Spleen (tissue), 11 donors: ENCODE measurements around the gene CASS4. TPM values are rescaled to one million over a fixed set of nuclear protein-coding genes. Genes with fewer than 3 reads are reported as not detected.

Experiments
- DNase-seq: peaks from one replicate; pipeline ENCODE4 v3.0.0-alpha.2; 2020
- H3K27ac ChIP-seq, 8 donors: fragments of 200-600 bp; sonication (generic) in 7 of 8; 1 replicate in 4 of 8; 2 replicates in 4 of 8; pipeline versions ENCODE4 v1.5.0 to v1.8.0; 2016 to 2021; ENCODE audit warnings: inconsistent platforms in 4 of 8, mild to moderate bottlenecking in 4 of 8, moderate library complexity in 1 of 8
- H3K27me3 ChIP-seq, 7 donors: fragments of 200-600 bp; sonication (generic) in 6 of 7; replicated peaks in 1 of 7; 1 replicate in 4 of 7; 2 replicates in 3 of 7; pipeline versions ENCODE4 v1.5.0 to v1.8.0; 2016 to 2021; ENCODE audit warnings: inconsistent platforms in 3 of 7, mild to moderate bottlenecking in 1 of 7
- H3K36me3 ChIP-seq, 6 donors: fragments of 200-600 bp; sonication (generic) in 5 of 6; 1 replicate in 4 of 6; 2 replicates in 2 of 6; pipeline versions ENCODE4 v1.5.0 to v1.8.0; 2016 to 2021; ENCODE audit warnings: inconsistent platforms in 2 of 6
- H3K4me1 ChIP-seq, 6 donors: fragments of 200-600 bp; sonication (generic) in 5 of 6; 1 replicate in 3 of 6; 2 replicates in 3 of 6; pipeline versions ENCODE4 v1.5.0 to v1.8.0; 2016 to 2021; ENCODE audit warnings: inconsistent platforms in 3 of 6
- H3K4me3 ChIP-seq, 8 donors: fragments of 200-600 bp; sonication (generic) in 7 of 8; 1 replicate in 4 of 8; 2 replicates in 4 of 8; pipeline versions ENCODE4 v1.5.0 to v1.8.0; 2016 to 2021; ENCODE audit warnings: inconsistent platforms in 4 of 8, mild to moderate bottlenecking in 4 of 8, moderate library complexity in 2 of 8
- H3K9me3 ChIP-seq, 8 donors: fragments of 200-600 bp; sonication (generic) in 7 of 8; 1 replicate in 4 of 8; 2 replicates in 4 of 8; pipeline versions ENCODE4 v1.5.0 to v1.8.0; 2016 to 2021; ENCODE audit warnings: inconsistent platforms in 4 of 8
- CTCF ChIP-seq, 11 experiments: fragments of 200-600 bp in 7 of 11; fragments of 450-650 bp in 4 of 11; sonication (generic) in 4 of 11; IDR thresholded peaks in 8 of 11; conservative IDR thresholded peaks in 3 of 11; 1 replicate in 7 of 11; 2 replicates in 4 of 11; pipeline versions ENCODE4 v1.4.0 to v1.8.0; 2016 to 2021; ENCODE audit warnings: antibody characterized with exemption in 11 of 11, inconsistent platforms in 4 of 11, mild to moderate bottlenecking in 1 of 11
- POLR2A ChIP-seq, 3 donors: fragments of 450-650 bp; IDR thresholded peaks; one replicate each; pipeline ENCODE4 v1.5.1; 2017; ENCODE audit warnings: antibody characterized with exemption in 3 of 3, mild to moderate bottlenecking in 1 of 3
- POLR2AphosphoS5 ChIP-seq, 3 donors: sonication (generic); formaldehyde crosslinking; IDR thresholded peaks; one replicate each; pipeline ENCODE4 v1.5.1; 2017; ENCODE audit warnings: antibody characterized with exemption in 3 of 3
- WGBS, 5 donors: extraction: QIAGEN DNeasy Blood & Tissue Kit in 3 of 5; methylation state at CpG; one replicate each; pipeline versions ENCODE4 v1.1.5 to v1.1.7; 2013 to 2018; 5-methylcytosine and 5-hydroxymethylcytosine counted together
- intact Hi-C: fragments of 100-400 bp; cut with DNase I; formaldehyde crosslinking; loops from one replicate; pipeline ENCODE4 v1.15.0; 2023; ENCODE audit warnings: low total_unique reads
- polyA plus RNA-seq, 3 donors: library from polyadenylated mRNA; stranded (reverse); fragments of 200-250 nt; gene quantifications; one replicate each; pipeline ENCODE4 v1.2.1, GENCODE V29; 2013
- total RNA-seq, 7 donors: library from RNA; depleted of rRNA in 3 of 7; stranded (reverse); fragments of >200 nt in 3 of 7; fragmentation: NEBNext Ultra II Directional in 4 of 7; extraction: Animal tissue kit (Norgen Biotek cat#: 25700) in 4 of 7; gene quantifications; one replicate each; pipeline versions ENCODE4 v1.1.0 to v1.2.1, GENCODE V29; 2016 to 2021
- donor health status: healthy with polysubstance abuse.
- donor health status: DM: no; HTN: no; CAD: no; lungs with moderate emphysema.
- donor health status: DM: no; HTN: no; CAD: no.
- donor health status: Bipolar disorder and iron deficiency.
- donor health status: healthy.
- donor health status: DM: no; HTN: no; CAD: no.
- donor health status: DM: yes; HTN: yes; CAD: no.

The CASS4 gene
- total and polyA plus RNA-seq, 10 donors = 1.2 to 15.5 (median 11.1) TPM

- no peak for DNase-seq
- TF ChIP-seq CTCF (IDR thresholded peaks at IDR 0.05 in 8 of 11, conservative IDR thresholded peaks at IDR 0.05 in 3 of 11) = no peak
- peak in 1 of 3 donors; percentile 20 for TF ChIP-seq POLR2AphosphoS5 (IDR thresholded peaks at IDR 0.05)
- TF ChIP-seq POLR2A (IDR thresholded peaks at IDR 0.05) = no peak
- Histone ChIP-seq H3K4me3 (no peak overlapping the region), H3K27me3 (no peaks in the 10 kb centered on the region), H3K36me3 (peaks cover 0 to 14% (median 0%) of the 10 kb centered on the region in 6 donors), H3K27ac (peak overlapping the region in 5 of 8 donors; percentile 44 to 68 (median 58)), H3K9me3 (no peaks in the 10 kb centered on the region), H3K4me1 (peaks cover 15 to 61% (median 39%) of the 10 kb centered on the region in 6 donors)
- intact Hi-C loops = no loop called here
- WGBS, 5 donors = 37 to 46% (median 40%) methylated on average over 4 of the region's 4 CpGs
Measured at GRCh38 chr20:56440346-56441007, 28.4 kb downstream of the CASS4 start.

- peak overlapping the region in 7 of 8 donors; percentile 9 to 63 (median 54) for H3K27ac ChIP-seq
Measured at GRCh38 chr20:56442389-56443365, 30.6 kb downstream of the CASS4 start.

GRCh38 chr20:56443654-56444540 is 31.8 kb downstream of the CASS4 start:
- intact Hi-C loops = no loop called here
- no peaks in the 10 kb centered on the region for H3K9me3 ChIP-seq
- H3K4me1 ChIP-seq = peaks cover 15 to 53% (median 37%) of the 10 kb centered on the region in 6 donors
- peak overlapping the region in 7 of 8 donors; percentile 20 to 60 (median 52) for H3K27ac ChIP-seq
- peaks cover 0 to 19% (median 0%) of the 10 kb centered on the region in 6 donors for H3K36me3 ChIP-seq
- TF ChIP-seq CTCF (IDR thresholded peaks at IDR 0.05 in 8 of 11, conservative IDR thresholded peaks at IDR 0.05 in 3 of 11) (no peak), POLR2AphosphoS5 (IDR thresholded peaks at IDR 0.05) (no peak), POLR2A (IDR thresholded peaks at IDR 0.05) (no peak)
- no peaks in the 10 kb centered on the region for H3K27me3 ChIP-seq
- WGBS, 5 donors = 67 to 86% (median 77%) methylated on average over 27 of the region's 27 CpGs
- no peak overlapping the region for H3K4me3 ChIP-seq
- no peak for DNase-seq

More at GRCh38 chr20:56442389-56443365, 30.6 kb downstream of the CASS4 start:
- TF ChIP-seq POLR2A (IDR thresholded peaks at IDR 0.05) = no peak
- no peak for TF ChIP-seq CTCF (IDR thresholded peaks at IDR 0.05 in 8 of 11, conservative IDR thresholded peaks at IDR 0.05 in 3 of 11)
- TF ChIP-seq POLR2AphosphoS5 (IDR thresholded peaks at IDR 0.05) = no peak
- H3K4me3 ChIP-seq = no peak overlapping the region
- H3K9me3 ChIP-seq = no peaks in the 10 kb centered on the region
- 78 to 83% (median 79%) methylated on average over 17 of the region's 17 CpGs for WGBS, 5 donors
- H3K36me3 ChIP-seq = peaks cover 0 to 23% (median 0%) of the 10 kb centered on the region in 6 donors
- intact Hi-C loops = no loop called here
- DNase-seq = no peak
- no peaks in the 10 kb centered on the region for H3K27me3 ChIP-seq
- H3K4me1 ChIP-seq = peaks cover 15 to 57% (median 39%) of the 10 kb centered on the region in 6 donors
